COLO668 (cell line): ENCODE data around the gene ABI3BP.
A peak's percentile ranks its signal among the peaks of the same experiment; 100 is the strongest.

Experiments
- DNase-seq: peaks from one replicate; lab custom pipeline; 2025; ENCODE audit not compliant: unreplicated experiment; lab: John Stamatoyannopoulos, UW

Gene ABI3BP

DNA sequence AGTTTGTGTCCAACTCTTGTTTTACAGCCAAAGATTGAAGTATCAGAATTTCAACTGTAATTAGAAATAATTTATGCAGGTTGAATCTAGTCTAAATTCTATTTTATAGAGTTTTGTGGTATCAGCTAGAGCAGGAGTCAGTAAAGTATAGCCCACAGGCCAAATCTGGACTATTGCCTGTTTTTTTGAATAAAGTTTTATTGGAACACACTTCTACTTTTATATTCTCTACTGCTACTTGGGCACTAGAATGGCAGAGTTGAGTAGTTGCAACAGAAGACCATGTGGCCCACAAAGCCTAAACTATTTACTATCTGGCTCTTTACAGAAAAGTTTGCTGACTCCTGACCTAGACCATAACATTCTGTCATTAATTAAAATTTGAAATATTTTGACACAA lies 247.6 kb downstream of the ABI3BP start:
- no peak for DNase-seq

GRCh38 chr3:100744671-100745070 lies 248.6 kb downstream of the ABI3BP start:
- no peak for DNase-seq

DNA sequence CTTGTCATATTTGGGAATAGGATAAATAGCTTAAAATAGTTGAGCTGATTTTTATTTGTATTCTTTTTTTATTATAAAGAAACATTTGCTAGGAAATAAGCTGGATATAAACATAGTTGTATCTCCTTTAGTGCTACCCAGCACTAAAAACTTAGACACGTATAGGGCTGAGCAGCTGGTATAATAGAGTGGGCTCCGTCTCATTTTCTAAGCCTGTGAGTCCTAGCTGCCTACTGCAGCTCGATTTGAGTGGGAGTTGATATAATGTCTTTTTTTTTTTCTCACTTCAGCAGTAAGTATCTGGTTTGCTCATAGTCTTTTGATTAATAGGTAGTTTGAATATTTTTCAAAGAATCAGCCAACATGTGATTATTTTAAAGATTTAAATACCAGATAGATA lies 249.7 kb downstream of the ABI3BP start:
- no peak for DNase-seq

- DNase-seq, result no peak
Observed at GRCh38 chr3:100740207-100740606, 253.0 kb downstream of the ABI3BP start.

- no peak for DNase-seq
Observed at GRCh38 chr3:100737334-100737733, 255.9 kb downstream of the ABI3BP start.

- DNase-seq, result no peak
Observed at GRCh38 chr3:100732435-100732834, 260.8 kb downstream of the ABI3BP start.

DNA sequence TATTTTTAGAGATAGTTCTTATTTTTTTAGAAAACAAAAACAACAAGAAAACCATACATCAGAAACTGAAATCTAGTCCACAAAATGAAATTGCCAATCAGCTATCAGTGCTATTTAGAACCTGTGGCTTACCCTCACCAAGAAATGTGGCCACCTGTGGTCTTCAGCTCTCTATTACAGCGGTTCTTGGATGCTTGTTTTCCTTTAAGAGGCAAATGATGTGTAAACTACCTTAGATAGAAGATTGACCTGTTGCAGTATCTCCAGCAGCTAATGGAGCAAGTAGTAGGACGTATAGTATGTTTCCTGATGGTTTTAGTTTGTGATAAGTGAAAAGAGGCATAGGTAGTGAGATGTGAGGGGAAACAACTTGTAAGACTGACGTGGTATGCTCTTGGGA lies 262.7 kb downstream of the ABI3BP start:
- DNase-seq, result no peak

DNA sequence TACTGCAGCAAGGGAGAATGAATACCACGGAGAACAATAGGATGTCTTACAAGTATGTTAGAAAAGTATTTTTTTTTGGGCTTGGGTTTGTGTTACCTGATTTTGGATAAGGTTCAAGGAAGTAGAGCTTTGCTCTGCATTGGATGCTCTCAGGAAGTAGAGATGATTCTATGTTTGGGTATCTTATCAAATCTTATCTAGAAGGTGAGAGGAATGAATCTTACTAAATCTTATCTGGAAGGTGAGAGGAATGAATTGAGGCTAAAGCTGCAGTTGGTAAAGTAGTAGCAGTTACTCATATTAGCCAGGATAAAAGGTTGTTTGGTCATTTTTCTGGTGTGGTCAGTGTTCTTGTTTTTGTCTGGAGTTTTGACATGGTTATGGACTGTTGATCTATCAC lies 266.5 kb downstream of the ABI3BP start:
- no peak for DNase-seq

GRCh38 chr3:100725935-100726513 lies 267.2 kb downstream of the ABI3BP start:
- DNase-seq, result no peak

- DNase-seq, result no peak
Observed at GRCh38 chr3:100720426-100720825, 272.8 kb downstream of the ABI3BP start.

DNA sequence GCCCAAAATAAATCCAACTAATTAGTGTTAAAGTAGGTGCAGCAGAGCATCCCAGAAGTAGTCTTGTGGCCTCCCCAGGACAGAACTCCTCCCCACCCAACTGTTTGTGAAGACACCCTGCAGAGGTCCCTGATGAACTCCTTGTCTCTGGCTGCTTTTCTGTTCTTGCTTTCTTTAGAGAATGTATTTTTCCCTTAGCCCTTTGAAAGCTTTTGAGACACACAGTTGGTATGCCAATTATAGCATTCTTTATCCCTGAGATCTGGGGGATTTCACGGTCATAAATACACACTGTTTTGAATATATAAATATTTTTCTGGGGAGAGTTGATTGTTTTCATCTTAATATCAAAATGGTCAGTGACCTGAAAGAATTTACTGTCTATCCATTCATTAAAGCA lies 274.1 kb downstream of the ABI3BP start:
- DNase-seq, result no peak

DNA sequence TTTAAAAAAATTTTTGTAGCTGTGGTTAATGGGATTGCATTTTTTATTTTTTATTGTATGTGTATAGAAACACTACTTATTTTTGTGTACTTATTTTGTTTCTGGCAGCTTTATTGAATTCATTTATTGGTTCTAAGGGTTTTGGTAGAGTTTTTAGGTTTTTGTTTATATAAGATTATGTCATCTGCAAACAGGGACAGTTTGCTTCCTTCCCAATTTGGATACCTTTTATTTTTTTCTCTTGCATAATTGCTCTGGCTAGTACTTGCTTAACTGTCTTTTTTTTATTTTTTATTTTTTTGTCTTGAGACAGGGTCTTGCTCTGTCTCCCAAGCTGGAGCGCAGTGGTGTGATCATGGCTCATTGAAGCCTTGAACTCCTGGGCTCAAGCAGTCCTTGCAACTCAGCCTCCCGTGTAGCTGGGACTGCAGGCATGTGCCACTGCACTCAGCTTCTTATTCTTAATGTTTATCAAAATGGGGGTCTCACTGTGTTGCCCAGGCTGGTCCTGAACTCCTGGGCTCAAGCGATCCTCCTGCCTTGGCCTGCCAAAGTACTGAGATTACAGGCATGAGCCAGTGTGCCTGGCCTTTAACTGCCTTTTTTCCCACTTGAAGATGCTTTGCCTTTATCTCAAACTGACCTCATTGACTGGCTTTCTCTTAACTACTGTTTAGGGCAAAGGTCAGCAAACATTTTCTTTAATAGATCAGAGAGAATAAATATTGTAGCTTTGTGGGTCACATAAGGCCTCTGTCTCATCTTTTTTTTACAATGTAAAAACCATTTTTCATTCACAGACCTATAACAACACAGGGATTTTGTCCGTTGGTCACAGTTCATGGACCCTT lies 275.4 kb downstream of the ABI3BP start:
- no peak for DNase-seq

- DNase-seq, result no peak
Observed at GRCh38 chr3:100717063-100717462, 276.2 kb downstream of the ABI3BP start.

GRCh38 chr3:100715176-100715575 lies 278.0 kb downstream of the ABI3BP start:
- no peak for DNase-seq

DNA sequence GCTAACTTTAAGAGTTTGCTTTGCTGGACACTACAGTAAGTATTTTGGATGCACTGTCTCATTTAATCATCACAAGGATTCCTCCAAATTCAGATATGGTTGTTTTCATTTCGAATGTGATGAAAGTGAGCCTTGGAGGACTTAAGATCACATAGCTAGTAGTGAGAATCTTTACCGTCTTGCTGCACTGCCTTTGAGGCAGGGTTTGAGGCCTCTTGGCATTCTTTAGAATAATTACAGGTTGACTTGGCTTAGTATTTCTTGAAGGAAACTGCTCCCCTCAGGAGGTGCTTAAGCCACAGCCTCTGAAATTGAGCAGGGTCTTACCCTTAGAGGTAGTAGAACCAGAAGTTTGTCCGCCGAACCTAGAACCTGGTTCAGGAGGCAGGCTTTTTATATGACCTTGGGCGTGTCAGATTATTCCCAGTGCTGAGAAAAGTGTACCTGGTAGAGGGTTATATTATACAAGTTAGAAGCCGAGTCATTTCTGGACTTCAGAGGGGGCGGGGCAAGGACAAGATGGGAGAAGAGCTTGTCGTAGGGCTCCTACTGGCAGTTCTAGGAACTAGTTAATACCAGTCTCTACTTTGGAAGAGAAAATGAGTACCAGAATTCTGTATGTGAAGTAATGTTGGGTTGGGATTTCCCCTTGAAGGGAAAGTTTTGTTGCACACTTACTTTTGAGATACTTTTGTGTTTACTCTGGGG lies 282.8 kb downstream of the ABI3BP start:
- DNase-seq, result no peak

GRCh38 chr3:100709842-100710260 lies 283.4 kb downstream of the ABI3BP start:
- DNase-seq, result peak; percentile 22

- DNase-seq, result peak; percentile 94
Observed at GRCh38 chr3:100708989-100709841, 284.0 kb downstream of the ABI3BP start, which contains the start of gene TFG. Gene TFG (plus strand): TSS chr3:100709494. CDS start chr3:100713686, 4,192 bp downstream.

DNA sequence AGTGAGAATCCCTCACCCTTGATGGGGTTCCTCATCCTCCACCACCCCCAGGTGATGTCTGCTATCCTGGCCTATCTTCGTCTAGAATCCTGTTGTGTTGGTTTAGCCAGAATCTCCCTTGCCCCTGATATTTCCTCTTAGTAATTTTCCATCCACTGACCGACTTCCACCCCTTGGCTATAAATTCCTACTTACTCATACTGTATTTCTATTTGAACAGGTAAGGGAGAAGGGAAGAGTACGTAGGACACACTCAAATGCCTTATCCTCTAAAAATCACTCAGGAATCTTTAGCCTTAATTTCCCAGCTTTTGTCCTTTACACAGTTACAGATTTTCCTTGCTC lies 284.6 kb downstream of the ABI3BP start:
- no peak for DNase-seq

DNA sequence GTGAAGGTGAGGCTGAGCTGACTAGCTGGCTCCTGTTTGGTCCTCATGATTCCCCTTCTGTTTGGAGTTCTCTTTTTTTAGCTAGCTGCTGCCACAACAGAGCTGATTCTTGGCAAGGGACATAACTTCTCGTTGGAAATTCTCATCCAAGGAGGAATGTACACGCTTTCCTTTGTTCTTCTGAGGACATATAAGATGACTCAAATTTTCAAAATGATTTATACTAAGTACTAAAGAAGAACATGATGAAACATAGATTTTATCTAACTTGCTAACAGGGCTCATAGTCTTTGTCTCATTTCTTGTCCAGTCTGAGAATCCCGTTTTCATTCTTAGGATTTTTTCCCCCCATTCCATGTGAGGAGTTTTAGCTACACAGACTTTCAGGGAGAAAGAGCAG lies 286.9 kb downstream of the ABI3BP start:
- no peak for DNase-seq

DNA sequence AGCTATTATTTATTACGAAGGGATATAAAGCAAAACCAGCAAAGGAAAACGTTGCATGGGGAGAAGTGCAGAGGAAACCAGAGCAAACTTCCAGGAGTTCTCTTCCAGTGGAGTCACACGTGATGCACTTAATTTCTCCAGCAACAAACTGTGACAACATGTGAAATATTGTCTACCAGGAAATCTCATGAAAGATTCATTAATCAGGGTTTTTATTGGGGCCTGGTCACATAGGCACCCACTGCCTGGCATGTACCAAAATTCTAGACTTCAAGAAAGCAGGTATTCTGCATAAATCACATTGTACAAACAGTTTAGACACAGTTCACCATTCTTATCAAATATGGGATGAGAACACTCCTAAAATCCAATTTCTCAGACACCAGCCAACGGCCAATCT lies 289.4 kb downstream of the ABI3BP start:
- no peak for DNase-seq

DNA sequence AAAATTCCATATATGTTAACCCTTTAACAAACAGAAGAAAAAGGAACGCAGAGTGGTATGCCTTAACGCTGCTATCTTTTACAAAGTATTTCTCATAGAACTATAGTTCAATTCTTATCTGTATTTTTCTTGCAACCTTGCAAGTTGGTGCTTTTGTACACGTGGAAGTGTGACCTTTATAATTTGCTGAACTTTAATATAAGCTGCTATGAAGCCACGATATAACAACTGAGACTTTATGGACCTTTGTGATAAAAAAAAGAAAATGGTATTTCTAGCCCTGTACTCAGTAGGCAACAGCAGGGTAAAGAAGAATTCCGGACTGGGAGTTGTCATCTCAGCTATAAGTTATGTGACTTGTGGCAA lies 290.3 kb downstream of the ABI3BP start:
- no peak for DNase-seq
